GM10266 (cell line): Measurements from ENCODE around the gene CFAP299.

Experiments
- DNase-seq: peaks from one replicate; pipeline ENCODE4 v3.0.0; 2012; ENCODE audit errors: extremely low spot score
- CTCF ChIP-seq: IDR thresholded peaks from 2 replicates; pipeline ENCODE4 v1.5.1; 2012; ENCODE audit warnings: mild to moderate bottlenecking, low read depth; ENCODE audit not compliant: control insufficient read depth, insufficient read depth; ENCODE audit errors: missing control alignments

CFAP299 gene

GRCh38 chr4:80839792-80840191 lies 504.3 kb downstream of the CFAP299 start:
- no peak for DNase-seq
- no peak for TF ChIP-seq CTCF

GRCh38 chr4:80840396-80840795 lies 504.9 kb downstream of the CFAP299 start:
- no peak for DNase-seq
- TF ChIP-seq CTCF, result no peak

- peak; percentile 10 for DNase-seq
- no peak for TF ChIP-seq CTCF
Observed at GRCh38 chr4:80841587-80842281, 506.2 kb downstream of the CFAP299 start.

GRCh38 chr4:80846210-80846609 lies 510.7 kb downstream of the CFAP299 start:
- no peak for TF ChIP-seq CTCF
- no peak for DNase-seq

GRCh38 chr4:80852061-80852460 lies 516.5 kb downstream of the CFAP299 start:
- TF ChIP-seq CTCF, result no peak
- DNase-seq, result no peak

GRCh38 chr4:80873571-80873970 lies 538.0 kb downstream of the CFAP299 start:
- no peak for DNase-seq
- TF ChIP-seq CTCF, result no peak

GRCh38 chr4:80874979-80875378 lies 539.4 kb downstream of the CFAP299 start:
- no peak for DNase-seq
- TF ChIP-seq CTCF, result no peak
